ENCODE data around the gene ZNF80. TPM values are rescaled to one million over a fixed set of nuclear protein-coding genes. Genes with fewer than 3 reads are reported as not detected.

ZNF80 gene
- total RNA-seq, 1 experiment from 2014 or later: not detected

- no peak for DNase-seq (ENCODE audit: low spot score)
Observed at GRCh38 chr3:114219741-114220140, 17.6 kb downstream of the ZNF80 start.

GRCh38 chr3:114218578-114219185 lies 18.7 kb downstream of the ZNF80 start:
- DNase-seq (ENCODE audit: low spot score): no peak

DNA sequence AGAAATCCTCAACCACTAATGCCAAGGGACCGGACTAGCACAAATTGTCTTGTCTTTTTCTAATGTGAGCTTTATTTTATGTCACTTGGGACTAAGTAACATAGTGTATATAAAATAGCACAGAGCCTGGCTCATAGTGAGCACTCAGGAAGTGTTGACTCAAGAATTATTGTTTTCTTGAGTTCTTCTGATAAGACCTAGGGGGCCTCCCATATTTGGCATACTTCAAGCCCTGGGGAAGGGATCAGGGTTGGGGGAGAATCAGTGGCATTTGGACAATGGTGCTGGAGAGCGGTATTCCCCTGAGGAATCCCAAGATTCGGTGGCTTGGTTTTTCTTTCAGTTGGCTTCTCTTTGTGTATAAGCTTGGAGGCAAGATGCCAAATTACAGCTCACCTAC lies 19.4 kb downstream of the ZNF80 start:
- DNase-seq (ENCODE audit: low spot score): no peak

GRCh38 chr3:114217266-114217665 lies 20.1 kb downstream of the ZNF80 start:
- no peak for DNase-seq (ENCODE audit: low spot score)

- no peak for DNase-seq (ENCODE audit: low spot score)
Observed at GRCh38 chr3:114216186-114216970, 21.0 kb downstream of the ZNF80 start.

DNA sequence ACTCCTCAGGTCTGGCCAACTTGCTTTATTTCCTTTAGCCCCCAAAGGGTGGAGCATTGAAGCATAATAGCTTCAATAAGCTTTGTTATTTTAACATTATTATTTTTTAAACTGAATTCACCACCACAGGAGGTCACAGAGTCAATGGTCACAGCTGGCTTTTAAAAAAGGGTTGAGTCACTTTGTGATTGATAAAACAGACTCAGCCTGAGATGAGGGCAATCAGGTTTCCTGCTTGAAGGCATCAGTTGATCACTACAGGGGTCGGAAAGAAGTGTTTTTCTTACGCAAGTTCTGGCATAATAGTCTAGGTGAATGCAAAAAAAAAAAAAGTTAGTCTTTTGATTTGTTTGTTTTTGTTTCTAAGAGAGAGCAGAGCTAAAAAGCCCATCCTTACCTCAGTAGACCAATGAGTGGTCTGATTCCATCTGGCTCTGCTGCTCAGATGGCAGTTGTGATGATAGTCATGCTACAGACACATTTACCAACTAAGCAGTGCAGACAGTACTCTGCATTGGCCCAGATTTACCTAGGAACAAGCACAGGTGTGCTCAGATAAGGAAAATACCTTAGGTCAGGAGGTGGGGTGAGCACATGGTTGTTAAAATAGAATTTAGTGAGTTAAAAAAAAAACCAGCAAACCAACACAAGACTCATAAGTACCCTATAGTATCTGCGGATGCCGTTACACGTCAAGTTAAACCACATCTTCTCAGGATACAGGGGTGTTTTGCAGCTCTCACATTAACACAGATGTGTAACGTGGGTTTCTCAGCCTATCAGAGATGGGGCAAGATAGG lies 22.6 kb downstream of the ZNF80 start:
- DNase-seq (ENCODE audit: low spot score): no peak

- peak; percentile 65 for DNase-seq (ENCODE audit: low spot score)
Observed at GRCh38 chr3:114213627-114214541, 23.5 kb downstream of the ZNF80 start.

DNA sequence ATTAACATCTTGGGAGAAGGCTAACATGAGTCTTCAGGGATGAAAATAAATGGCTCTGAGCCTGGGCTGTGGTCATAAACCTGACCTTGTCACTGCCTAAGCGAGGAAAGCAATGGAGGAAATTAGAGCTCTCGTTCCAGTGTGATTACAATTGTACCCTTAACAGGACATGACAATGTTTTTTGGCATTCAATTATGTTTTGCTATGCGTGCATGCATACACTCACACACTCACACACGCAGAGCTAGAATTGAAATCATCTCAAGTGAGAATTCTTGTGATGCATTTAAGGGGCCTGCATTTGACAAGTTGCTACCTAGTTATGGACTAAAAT lies 24.1 kb downstream of the ZNF80 start:
- DNase-seq (ENCODE audit: low spot score): no peak

- no peak for DNase-seq (ENCODE audit: low spot score)
Observed at GRCh38 chr3:114212646-114213045, 24.7 kb downstream of the ZNF80 start.

- no peak for DNase-seq (ENCODE audit: low spot score)
Observed at GRCh38 chr3:114207768-114208167, 29.6 kb downstream of the ZNF80 start.

DNA sequence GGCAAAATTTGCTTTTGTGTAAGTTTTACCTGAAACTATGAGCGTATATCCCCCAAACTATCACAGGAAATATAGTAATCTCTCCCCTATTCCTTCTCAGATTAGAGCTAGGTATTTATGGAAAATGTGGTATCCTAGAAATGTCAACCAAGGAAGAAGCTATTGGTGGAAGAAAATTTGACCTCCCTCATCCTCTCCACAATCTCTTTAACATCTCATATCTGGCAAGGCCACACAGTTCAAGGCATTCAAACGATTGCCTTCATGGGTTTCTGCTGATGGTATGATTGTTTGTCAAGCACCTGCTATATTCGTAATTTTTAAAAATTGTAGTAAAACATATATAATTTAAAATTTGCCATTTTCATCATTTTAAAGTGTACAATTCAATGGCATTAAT lies 31.0 kb downstream of the ZNF80 start:
- no peak for DNase-seq (ENCODE audit: low spot score)

- DNase-seq (ENCODE audit: low spot score): no peak
Observed at GRCh38 chr3:114205541-114205940, 31.8 kb downstream of the ZNF80 start.

- DNase-seq (ENCODE audit: low spot score): no peak
Observed at GRCh38 chr3:114194750-114195149, 42.6 kb downstream of the ZNF80 start.

GRCh38 chr3:114192136-114192535 lies 45.2 kb downstream of the ZNF80 start:
- DNase-seq (ENCODE audit: low spot score): no peak

DNA sequence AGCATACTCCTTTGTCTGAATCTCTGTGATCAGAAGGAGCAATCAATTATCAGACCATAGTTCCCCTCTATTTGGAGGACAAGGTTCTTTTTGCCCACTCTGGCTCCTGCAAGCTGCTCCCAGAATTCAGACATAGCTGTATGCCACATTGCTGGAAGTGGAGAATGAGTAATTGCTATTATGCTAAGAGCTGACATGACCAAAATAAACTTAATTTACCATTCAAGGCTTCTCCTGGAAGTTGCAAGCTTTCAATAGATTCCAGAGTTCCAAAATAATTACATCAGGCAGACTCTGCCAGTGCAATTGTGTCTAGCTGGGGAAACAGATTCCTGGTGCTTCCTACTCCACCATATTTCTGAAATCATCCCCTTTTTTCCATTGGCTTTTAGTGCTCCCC lies 50.9 kb downstream of the ZNF80 start:
- no peak for DNase-seq (ENCODE audit: low spot score)

Other genes with a start within 250 kb of the ZNF80 start
- 5.6 and 7.0 TPM in 2 replicates for gene CCDC191, start 181.1 kb downstream of the ZNF80 start, total RNA-seq (2014; rRNA removed; shearing (Covaris generic))
- 24.4 and 49.1 TPM in 2 replicates for gene QTRT2, start 180.8 kb downstream of the ZNF80 start, total RNA-seq (2014; rRNA removed; shearing (Covaris generic))
- gene DRD3, start 58.5 kb downstream of the ZNF80 start, total RNA-seq (2014; rRNA removed; shearing (Covaris generic)): not detected in 2 replicates
- not detected in 2 replicates for gene TIGIT, start 56.5 kb upstream of the ZNF80 start, total RNA-seq (2014; rRNA removed; shearing (Covaris generic))

All from A172 (cell line).